Esophagus muscularis mucosa (tissue), 4 donors: ENCODE results near the gene CPLX4.

ENCODE experiments used
- EP300 ChIP-seq: sonication (generic); formaldehyde crosslinking; IDR thresholded peaks from one replicate; pipeline ENCODE4 v1.6.1; 2017; ENCODE audit warnings: antibody characterized with exemption
- POLR2A ChIP-seq: fragments of 450-650 bp; IDR thresholded peaks from one replicate; pipeline ENCODE4 v1.6.1; 2017; ENCODE audit warnings: antibody characterized with exemption, moderate library complexity, mild to moderate bottlenecking, low read depth
- TF ChIP-seq, protein P1 (sequence below), 3 experiments: fragments of 200-600 bp in 2 of 3; fragments of 450-650 bp in 1 of 3; sonication (generic) in 2 of 3; IDR thresholded peaks; one replicate each; pipeline ENCODE4 v1.5.1; 2017 to 2019; ENCODE audit warnings: antibody characterized with exemption in 3 of 3, mild to moderate bottlenecking in 2 of 3, moderate library complexity in 1 of 3

DNA sequence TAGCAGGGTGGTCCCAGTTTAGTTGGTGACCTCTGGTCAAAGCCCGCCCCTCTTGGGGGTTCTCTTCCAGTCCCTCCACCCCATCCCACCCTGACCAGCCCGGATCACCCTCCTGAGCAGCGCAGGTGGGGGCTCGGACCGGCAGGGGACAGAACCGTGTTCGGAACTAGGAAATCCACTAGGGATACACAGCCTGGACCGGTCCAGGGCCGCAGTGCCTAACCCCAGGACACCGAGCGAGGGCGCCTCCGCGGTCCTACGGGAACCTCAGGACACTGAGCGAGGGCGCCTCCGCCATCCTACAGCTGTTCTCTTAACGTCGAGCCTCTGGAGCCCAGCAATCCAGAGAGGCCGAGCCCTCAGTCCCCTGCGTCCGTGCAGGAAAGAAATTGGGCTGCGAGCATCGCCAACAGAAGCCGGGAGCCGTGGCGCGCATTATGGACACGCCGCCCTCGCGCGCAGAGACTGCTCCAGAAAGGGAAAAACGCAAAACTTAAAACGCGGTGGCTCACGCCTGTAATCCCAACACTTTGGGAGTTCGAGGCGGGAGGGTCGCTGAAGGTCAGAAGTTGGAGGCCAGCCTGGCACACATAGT is 53.7 kb downstream of the CPLX4 start:
- TF ChIP-seq, protein P1, sequence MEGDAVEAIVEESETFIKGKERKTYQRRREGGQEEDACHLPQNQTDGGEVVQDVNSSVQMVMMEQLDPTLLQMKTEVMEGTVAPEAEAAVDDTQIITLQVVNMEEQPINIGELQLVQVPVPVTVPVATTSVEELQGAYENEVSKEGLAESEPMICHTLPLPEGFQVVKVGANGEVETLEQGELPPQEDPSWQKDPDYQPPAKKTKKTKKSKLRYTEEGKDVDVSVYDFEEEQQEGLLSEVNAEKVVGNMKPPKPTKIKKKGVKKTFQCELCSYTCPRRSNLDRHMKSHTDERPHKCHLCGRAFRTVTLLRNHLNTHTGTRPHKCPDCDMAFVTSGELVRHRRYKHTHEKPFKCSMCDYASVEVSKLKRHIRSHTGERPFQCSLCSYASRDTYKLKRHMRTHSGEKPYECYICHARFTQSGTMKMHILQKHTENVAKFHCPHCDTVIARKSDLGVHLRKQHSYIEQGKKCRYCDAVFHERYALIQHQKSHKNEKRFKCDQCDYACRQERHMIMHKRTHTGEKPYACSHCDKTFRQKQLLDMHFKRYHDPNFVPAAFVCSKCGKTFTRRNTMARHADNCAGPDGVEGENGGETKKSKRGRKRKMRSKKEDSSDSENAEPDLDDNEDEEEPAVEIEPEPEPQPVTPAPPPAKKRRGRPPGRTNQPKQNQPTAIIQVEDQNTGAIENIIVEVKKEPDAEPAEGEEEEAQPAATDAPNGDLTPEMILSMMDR (IDR thresholded peaks at IDR 0.05) = no peak
- TF ChIP-seq EP300 (no peak), POLR2A (no peak)
